Endometrial microvascular endothelial cells (primary cell): ENCODE measurements around the gene STAT3. TPM values are rescaled to one million over a fixed set of nuclear protein-coding genes. Genes with fewer than 3 reads are reported as not detected.
"Not testable (repeated sequence)": the region's sequence is repeated elsewhere in the genome, so short reads cannot be mapped to it uniquely, and the experiment has no call there.

Source experiments
- in situ Hi-C: cut with HindIII; loops from 2 replicates; pipeline ENCODE4 v1.10.0; 2017; ENCODE audit warnings: low sequenced_read_pairs, low pct_unique_long_range_greater_than_20kb; ENCODE audit errors: inconsistent ontology term
- total RNA-seq: library from RNA; depleted of rRNA; stranded (reverse); fragments of >200 nt; gene quantifications from one replicate; pipeline ENCODE4 v1.2.3, GENCODE V29; 2015; ENCODE audit errors: inconsistent ontology term

Gene STAT3
- total RNA-seq, 1 donor from 2014 or later, result 86.0 TPM

DNA sequence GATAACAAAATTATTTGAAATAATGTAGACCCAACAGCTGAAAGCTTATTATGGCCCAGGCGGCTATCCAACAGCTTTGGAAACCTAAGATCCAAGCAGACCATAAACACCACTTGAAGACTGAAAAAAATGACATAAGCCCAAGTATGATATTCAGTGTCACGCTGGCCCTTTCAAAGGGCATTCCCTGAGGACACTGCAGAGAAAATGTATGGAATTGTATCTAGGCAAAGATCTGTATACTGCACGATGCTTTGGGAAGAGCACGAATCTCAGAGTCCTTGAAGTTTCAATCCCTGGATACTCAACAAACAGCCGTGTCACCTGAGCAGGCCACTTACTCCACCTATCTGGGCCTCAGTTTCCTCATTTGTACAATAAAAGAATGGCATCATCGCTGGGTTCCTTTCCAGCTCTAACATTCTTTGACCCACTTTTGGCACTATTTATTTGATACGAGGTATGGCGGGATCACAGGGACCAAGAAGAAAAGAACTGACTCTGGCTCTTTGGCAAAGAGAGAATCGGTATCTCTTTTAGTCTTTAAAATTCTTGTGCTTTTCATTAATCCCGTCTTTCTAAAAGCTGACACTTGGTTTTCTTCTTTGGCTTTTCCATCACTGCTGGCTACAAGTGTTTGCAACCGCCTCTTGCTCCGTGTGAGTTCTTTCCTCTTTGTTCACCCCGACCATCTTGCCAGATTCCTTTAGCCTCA lies 113.3 kb downstream of the STAT3 start:
- in situ Hi-C loops, result no loop called here

DNA sequence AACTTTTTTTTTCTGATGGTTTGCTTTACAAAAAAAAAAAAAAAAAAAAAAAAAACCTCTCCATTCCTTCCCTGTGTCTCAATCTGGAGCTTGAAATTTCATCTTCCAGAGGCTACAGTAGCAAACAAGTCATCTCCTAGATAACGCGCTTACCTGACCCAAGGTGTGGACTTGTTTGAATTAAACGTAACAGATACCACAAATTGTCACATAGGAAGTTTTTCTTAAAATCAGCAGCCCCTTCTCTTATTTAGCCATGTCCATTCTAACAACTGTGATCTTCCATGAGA lies 114.0 kb downstream of the STAT3 start:
- in situ Hi-C loops, result no loop called here

DNA sequence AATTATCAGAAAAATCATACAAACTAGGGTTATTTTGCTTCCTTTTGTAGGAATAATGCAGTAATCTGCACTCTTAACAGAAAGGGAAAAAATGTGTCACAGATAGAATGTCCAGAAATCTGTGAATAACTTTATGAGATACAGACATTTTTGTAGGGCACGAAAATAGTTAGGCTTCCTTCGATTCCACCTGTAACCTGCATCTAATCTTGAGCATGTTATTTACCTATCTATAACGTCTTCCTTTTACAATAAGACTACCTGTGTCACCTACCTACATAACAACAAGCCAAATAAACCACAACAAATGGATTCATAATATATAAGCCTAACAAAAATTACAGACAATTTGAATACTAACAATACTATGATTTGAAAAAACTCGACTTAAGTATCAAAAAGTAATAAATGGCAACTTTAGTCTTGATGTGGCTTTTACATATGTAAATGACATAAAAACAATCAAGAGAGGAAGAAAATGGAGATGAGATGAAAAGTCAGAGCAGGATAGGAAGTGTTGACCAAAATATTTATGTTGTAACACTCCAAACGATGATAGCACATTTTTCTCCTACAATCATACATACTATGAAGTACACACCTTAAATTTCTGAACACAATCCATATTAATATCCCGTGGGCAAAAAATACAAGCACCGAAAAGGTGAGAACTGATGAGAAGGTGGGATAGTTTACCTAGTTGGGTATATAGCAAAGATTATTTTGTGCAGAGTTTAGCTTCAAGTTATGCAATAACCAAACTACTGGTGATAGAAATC lies 114.6 kb downstream of the STAT3 start:
- in situ Hi-C loops, result no loop called here

DNA sequence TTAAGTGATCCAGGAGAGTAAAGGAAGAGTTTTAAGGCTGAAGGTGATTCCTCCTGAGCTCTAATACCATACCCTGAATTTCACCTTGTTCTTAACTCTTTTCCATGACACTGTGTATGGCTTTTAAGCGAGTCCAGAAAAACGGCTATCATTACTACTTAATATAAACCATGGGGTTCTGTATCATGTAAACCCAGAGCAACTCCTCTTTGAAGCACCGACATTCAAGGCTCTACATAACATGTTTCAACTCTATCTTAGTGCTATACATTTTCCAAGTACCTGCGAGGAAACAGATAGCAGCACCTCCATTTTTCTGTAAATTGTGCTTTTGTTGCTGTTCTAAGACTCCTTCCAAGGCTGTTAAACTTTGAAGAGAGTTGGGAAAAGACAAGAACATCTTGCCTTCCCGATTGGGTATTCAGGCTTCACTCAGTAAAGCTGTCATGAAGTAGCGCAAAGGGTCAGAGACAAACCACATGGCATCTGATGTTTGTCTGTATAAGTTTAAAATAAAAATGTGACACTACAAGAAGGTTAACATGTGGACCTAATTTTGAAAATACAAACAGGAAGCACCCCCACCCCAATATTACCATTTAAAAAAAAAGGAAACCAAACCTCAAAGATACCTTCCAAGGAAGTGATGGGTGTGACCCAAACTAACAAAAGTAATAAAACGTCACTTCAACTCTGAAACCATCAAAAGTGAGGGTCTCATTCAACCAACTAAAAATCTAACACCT lies 115.9 kb downstream of the STAT3 start:
- in situ Hi-C loops, result no loop called here

DNA sequence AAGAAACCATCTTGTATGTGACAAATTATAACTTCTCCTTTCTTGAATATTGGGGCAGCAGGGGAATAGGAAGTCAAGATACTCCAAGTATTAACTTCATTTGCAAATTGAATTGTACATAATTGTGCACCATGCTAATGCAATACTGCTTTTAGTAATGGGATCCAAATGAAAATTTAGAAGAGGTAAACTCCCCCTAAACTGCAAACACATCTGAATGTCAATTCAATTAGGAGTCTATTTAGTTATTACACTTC lies 116.5 kb downstream of the STAT3 start:
- in situ Hi-C loops, result no loop called here

DNA sequence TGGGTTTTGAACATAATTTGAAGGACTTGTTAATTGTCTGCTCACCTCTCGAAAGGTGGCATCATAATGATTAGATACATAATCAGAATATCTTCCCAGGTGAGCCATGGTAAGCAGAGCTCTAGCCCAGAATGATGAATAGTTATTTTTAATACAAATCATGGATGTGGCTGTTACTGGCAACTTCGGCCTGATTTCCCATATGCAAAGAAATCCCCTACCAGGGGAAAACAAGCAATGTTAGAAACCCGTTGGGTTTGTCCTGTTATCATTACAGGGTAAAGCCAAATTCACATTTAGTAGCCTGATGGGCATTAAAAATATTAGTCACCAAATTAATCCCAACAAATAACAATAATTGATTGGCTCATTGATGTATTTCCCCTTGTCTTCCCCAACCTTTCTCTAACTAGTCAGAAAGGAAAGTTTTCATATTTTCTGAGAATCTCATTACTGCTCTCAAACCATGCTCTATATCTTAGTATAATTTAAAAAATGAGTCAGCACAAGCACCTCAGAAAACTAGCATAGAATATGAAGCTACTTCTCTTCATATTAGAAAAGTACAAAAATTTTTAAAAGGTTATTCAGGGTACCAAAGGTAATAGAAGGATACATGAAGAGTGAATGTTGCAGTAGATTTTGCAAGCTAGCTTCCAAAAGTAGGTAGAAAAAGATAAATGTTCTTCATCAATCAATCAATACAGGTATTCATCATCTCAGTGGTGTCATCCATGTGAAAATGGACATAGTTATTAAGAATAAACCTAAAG lies 117.0 kb downstream of the STAT3 start:
- in situ Hi-C loops, result no loop called here

DNA sequence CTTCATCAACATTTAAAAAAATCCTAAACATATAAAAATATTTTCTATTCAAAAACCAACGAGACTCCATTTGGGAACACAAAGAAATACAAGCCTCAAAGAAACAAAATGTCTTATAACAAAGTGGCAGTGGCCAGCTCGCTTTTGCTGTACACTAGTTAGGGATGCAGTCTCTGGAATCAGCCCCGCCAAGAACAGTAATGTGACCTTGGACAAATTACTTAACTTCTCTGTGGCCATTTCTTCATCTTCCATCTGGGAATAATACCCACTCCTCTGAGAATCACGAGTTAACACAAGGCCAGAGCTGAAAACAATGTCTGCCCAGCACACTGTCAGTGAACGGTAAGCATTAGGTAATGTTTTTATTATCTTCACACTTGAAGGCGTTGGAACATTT lies 117.6 kb downstream of the STAT3 start:
- in situ Hi-C loops, result no loop called here

DNA sequence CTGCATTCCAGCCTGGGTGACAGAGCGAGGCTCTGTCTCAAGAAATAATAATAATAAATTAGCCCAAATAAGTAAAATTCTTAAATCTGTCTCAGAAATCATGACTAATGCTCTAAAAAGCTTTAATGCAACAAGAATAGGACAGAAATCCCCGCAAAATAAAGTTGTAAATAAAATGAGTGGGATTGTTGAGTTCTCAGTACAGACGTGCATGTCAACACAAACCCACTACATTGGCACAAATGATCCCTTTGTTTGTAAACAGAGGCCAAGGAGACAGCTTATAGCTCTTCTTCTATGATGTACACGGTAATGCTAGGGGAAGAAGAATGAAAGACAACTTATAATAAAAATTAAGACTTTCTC lies 118.1 kb downstream of the STAT3 start:
- in situ Hi-C loops, result no loop called here

DNA sequence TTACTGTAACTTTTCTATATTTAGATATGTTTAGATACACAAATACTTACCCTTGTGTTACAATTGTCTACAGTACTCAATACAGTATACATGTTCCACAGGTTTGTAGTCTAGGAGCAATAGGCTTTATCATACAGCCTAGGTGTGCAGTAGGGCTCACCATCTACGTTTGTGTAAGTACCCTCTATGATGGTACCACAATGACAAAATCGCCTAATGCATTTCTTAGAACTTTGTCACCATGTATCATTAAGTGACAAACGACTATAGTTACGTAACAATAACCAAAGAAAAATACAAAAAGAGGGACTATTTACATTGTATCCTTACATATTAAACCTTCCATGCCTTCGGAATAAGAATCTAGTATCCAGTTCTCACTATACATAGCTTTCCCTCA lies 120.0 kb downstream of the STAT3 start:
- in situ Hi-C loops, result no loop called here

DNA sequence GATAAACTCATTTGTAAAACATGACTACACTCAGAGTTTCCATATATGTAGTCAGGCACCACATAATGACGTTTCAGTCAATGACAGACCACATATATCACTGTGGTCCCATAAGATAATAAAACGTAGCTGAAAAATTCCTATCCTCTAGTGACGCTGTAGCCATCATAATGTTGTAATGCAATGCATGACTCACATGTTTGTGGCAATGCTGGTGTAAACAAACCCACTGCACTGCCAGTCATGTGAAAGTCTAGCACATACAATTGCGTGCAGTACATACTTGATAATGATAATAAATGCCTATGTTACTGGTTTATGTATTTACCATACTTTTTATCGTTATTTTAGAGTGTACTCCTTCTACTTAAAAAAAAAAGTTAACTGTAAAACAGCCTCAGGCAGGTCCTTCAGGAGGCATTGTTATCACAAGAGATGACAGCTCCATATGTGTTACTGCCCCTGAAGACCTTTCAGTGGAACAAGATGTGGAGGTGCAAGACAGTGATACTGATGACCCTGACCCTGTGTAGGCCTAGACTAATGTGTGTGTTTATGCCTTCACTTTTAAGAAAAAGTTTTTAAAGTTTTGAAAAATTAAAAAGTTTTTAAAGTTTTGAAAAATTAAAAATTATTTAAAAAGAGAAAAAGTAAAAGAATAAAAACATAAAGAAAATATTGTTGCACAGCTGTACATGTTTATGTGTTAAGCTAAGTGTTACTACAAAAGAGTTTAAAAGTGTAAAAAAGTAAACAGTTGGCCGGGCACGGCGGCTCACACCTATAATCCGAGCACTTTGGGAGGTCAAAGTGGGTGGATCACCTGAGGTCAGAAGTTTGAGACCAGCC lies 121.1 kb downstream of the STAT3 start:
- in situ Hi-C loops, result no loop called here

DNA sequence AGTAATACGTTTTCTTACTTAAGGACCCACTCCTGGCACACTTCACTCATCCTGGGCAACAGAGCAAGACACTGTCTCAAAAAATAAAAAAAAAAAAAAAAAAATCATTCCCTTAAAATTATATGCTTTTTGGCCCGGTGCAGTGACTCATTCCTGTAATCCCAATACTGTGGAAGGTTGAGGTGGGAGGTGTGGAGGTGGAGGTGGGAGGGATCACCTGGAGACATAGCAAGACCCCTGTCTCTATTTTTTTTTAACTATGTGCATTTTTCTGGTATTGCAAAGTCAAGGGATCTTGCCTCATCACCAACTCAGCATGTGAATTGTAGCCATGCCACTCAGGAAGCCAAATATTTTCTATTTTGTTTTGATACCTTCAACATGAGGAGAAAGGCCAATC lies 121.8 kb downstream of the STAT3 start:
- in situ Hi-C loops, result no loop called here

DNA sequence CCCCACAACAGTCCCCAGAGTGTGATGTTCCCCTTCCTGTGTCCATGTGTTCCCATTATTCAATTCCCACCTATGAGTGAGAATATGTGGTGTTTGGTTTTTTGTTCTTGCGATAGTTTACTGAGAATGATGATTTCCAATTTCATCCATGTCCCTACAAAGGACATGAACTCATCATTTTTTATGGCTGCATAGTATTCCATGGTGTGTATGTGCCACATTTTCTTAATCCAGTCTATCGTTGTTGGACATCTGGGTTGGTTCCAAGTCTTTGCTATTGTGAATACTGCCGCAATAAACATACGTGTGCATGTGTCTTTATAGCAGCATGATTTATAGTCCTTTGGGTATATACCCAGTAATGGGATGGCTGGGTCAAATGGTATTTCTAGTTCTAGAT lies 123.9 kb downstream of the STAT3 start:
- in situ Hi-C loops, result not testable (repeated sequence)

Other genes with a start within 250 kb of the STAT3 start
- 197 TPM for gene RAB5C, start 233.5 kb downstream of the STAT3 start, total RNA-seq
- gene KCNH4, start 207.3 kb downstream of the STAT3 start, total RNA-seq, result not detected
- gene HCRT, start 203.0 kb downstream of the STAT3 start, total RNA-seq, result not detected
- gene GHDC, start 193.9 kb downstream of the STAT3 start, total RNA-seq, result 14.9 TPM
- gene STAT5B, start 112.1 kb downstream of the STAT3 start, total RNA-seq, result 38.3 TPM
- 12.5 TPM for gene STAT5A, start 99.9 kb downstream of the STAT3 start, total RNA-seq
- gene CAVIN1, start 34.8 kb upstream of the STAT3 start, total RNA-seq, result 806 TPM
- gene ATP6V0A1, start 70.4 kb upstream of the STAT3 start, total RNA-seq, result 27.1 TPM
- 33.7 TPM for gene NAGLU, start 147.8 kb upstream of the STAT3 start, total RNA-seq
- gene HSD17B1, start 164.5 kb upstream of the STAT3 start, total RNA-seq, result not detected
- 37.3 TPM for gene COASY, start 173.7 kb upstream of the STAT3 start, total RNA-seq
- gene MLX, start 178.7 kb upstream of the STAT3 start, total RNA-seq, result 31.6 TPM
- 8.5 TPM for gene PSMC3IP, start 189.3 kb upstream of the STAT3 start, total RNA-seq
- gene RETREG3, start 220.9 kb upstream of the STAT3 start, total RNA-seq, result 65.9 TPM
- 137 TPM for gene TUBG1, start 221.2 kb upstream of the STAT3 start, total RNA-seq